ENCODE measurements around the gene CYBB.

DNA sequence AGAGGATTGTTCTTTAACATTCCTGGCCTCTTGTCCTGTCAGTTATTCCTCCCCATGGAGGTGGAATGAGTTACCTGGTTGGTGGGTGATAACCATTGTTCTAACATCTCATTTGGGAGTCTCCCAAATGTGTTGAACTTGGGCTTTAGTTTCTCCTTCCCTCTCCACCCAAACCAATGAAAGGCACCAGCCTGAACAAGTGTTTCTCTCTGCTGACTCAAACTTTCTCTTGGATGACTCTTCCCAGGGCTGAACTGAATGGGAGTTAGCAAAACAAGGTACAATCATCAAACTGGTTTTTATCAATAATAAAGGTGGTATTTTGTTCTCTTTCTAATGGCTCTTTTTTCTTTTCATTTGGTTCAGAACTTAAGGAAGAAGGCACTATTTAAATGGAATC is 64.8 kb downstream of the CYBB start:
- TF ChIP-seq, protein P1, sequence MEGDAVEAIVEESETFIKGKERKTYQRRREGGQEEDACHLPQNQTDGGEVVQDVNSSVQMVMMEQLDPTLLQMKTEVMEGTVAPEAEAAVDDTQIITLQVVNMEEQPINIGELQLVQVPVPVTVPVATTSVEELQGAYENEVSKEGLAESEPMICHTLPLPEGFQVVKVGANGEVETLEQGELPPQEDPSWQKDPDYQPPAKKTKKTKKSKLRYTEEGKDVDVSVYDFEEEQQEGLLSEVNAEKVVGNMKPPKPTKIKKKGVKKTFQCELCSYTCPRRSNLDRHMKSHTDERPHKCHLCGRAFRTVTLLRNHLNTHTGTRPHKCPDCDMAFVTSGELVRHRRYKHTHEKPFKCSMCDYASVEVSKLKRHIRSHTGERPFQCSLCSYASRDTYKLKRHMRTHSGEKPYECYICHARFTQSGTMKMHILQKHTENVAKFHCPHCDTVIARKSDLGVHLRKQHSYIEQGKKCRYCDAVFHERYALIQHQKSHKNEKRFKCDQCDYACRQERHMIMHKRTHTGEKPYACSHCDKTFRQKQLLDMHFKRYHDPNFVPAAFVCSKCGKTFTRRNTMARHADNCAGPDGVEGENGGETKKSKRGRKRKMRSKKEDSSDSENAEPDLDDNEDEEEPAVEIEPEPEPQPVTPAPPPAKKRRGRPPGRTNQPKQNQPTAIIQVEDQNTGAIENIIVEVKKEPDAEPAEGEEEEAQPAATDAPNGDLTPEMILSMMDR (IDR thresholded peaks at IDR 0.05) = no peak
- TF ChIP-seq, protein P2, sequence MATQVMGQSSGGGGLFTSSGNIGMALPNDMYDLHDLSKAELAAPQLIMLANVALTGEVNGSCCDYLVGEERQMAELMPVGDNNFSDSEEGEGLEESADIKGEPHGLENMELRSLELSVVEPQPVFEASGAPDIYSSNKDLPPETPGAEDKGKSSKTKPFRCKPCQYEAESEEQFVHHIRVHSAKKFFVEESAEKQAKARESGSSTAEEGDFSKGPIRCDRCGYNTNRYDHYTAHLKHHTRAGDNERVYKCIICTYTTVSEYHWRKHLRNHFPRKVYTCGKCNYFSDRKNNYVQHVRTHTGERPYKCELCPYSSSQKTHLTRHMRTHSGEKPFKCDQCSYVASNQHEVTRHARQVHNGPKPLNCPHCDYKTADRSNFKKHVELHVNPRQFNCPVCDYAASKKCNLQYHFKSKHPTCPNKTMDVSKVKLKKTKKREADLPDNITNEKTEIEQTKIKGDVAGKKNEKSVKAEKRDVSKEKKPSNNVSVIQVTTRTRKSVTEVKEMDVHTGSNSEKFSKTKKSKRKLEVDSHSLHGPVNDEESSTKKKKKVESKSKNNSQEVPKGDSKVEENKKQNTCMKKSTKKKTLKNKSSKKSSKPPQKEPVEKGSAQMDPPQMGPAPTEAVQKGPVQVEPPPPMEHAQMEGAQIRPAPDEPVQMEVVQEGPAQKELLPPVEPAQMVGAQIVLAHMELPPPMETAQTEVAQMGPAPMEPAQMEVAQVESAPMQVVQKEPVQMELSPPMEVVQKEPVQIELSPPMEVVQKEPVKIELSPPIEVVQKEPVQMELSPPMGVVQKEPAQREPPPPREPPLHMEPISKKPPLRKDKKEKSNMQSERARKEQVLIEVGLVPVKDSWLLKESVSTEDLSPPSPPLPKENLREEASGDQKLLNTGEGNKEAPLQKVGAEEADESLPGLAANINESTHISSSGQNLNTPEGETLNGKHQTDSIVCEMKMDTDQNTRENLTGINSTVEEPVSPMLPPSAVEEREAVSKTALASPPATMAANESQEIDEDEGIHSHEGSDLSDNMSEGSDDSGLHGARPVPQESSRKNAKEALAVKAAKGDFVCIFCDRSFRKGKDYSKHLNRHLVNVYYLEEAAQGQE (IDR thresholded peaks at IDR 0.05; ENCODE audit: insufficient read depth in 1 of 2, low read depth in 2 of 2, low read length in 1 of 2) = no peak
- TF ChIP-seq TCF7L2 (IDR thresholded peaks at IDR 0.05; ENCODE audit: low read depth, low read length) (no peak), POLR2AphosphoS5 (IDR thresholded peaks at IDR 0.05; ENCODE audit: low read depth, low read length) (no peak)

All from Panc1 (cell line).